H9 (cell line): Measurements from ENCODE around the gene MCRIP2. TPM values are rescaled to one million over a fixed set of nuclear protein-coding genes. Genes with fewer than 3 reads are reported as not detected.

Experiments used
- DNase-seq: peaks from one replicate; pipeline ENCODE4 v3.0.0-alpha.2; 2017
- H2AFZ ChIP-seq: one replicate; pipeline ENCODE4 v1.6.1; 2013; ENCODE audit warnings: mild to moderate bottlenecking, low read length, control low read depth, moderate library complexity
- H2AK5ac ChIP-seq: 2 replicates; pipeline ENCODE4 v1.6.1; 2013; ENCODE audit warnings: low read length, control low read depth, mixed read lengths; ENCODE audit not compliant: insufficient read length
- H2BK120ac ChIP-seq: one replicate; pipeline ENCODE4 v1.6.1; 2013; ENCODE audit warnings: low read depth, mild to moderate bottlenecking, low read length, control low read depth, inconsistent platforms; ENCODE audit not compliant: poor library complexity, severe bottlenecking
- H2BK12ac ChIP-seq: 2 replicates; pipeline ENCODE4 v1.6.1; 2013; ENCODE audit warnings: low read length, control low read depth, mixed read lengths, low read depth; ENCODE audit not compliant: insufficient read length
- H2BK15ac ChIP-seq: 2 replicates; pipeline ENCODE4 v1.6.1; 2013; ENCODE audit warnings: low read depth, low read length, control low read depth
- H2BK20ac ChIP-seq: one replicate; pipeline ENCODE4 v1.6.1; 2013; ENCODE audit warnings: low read depth, mild to moderate bottlenecking, low read length, control low read depth, inconsistent platforms; ENCODE audit not compliant: poor library complexity, severe bottlenecking
- H2BK5ac ChIP-seq: 2 replicates; pipeline ENCODE4 v1.6.1; 2013; ENCODE audit warnings: low read length, control low read depth, mixed read lengths; ENCODE audit not compliant: insufficient read length
- H3K14ac ChIP-seq: 2 replicates; pipeline ENCODE4 v1.6.1; 2013; ENCODE audit warnings: low read length, control low read depth; ENCODE audit not compliant: insufficient read depth
- H3K18ac ChIP-seq: 2 replicates; pipeline ENCODE4 v1.6.1; 2013; ENCODE audit warnings: low read depth, mild to moderate bottlenecking, mixed read lengths, low read length, control low read depth; ENCODE audit not compliant: insufficient read length
- H3K23ac ChIP-seq: 2 replicates; pipeline ENCODE4 v1.6.1; 2013; ENCODE audit warnings: low read length, control low read depth, mixed read lengths, low read depth; ENCODE audit not compliant: insufficient read length
- H3K23me2 ChIP-seq: 2 replicates; pipeline ENCODE4 v1.6.1; 2013; ENCODE audit warnings: low read depth, mild to moderate bottlenecking, mixed read lengths, low read length, control low read depth; ENCODE audit not compliant: insufficient read length, poor library complexity, severe bottlenecking
- H3K27ac ChIP-seq: 2 replicates; pipeline ENCODE4 v1.5.1; 2013; ENCODE audit warnings: low read length, control low read depth, mixed read lengths, low read depth; ENCODE audit not compliant: insufficient read length
- H3K27me3 ChIP-seq: 2 replicates; pipeline ENCODE4 v1.6.1; 2013; ENCODE audit warnings: low read length, control low read depth, inconsistent platforms; ENCODE audit not compliant: insufficient read depth
- H3K4ac ChIP-seq: 2 replicates; pipeline ENCODE4 v1.6.1; 2013; ENCODE audit warnings: low read depth, mild to moderate bottlenecking, control low read depth, inconsistent platforms, low read length, moderate library complexity
- H3K4me1 ChIP-seq: 2 replicates; pipeline ENCODE4 v1.6.1; 2013; ENCODE audit warnings: low read length, control low read depth, inconsistent platforms; ENCODE audit not compliant: insufficient read depth
- H3K4me2 ChIP-seq: 2 replicates; pipeline ENCODE4 v1.6.1; 2013; ENCODE audit warnings: low read length, control low read depth, mixed read lengths; ENCODE audit not compliant: insufficient read length, insufficient read depth
- H3K56ac ChIP-seq: 2 replicates; pipeline ENCODE4 v1.6.1; 2013; ENCODE audit warnings: low read depth, mild to moderate bottlenecking, mixed read lengths, low read length, control low read depth; ENCODE audit not compliant: insufficient read length
- H3K79me1 ChIP-seq: 2 replicates; pipeline ENCODE4 v1.6.1; 2013; ENCODE audit warnings: low read depth, mild to moderate bottlenecking, moderate library complexity, low read length, control low read depth, inconsistent platforms; ENCODE audit not compliant: insufficient read depth, poor library complexity, severe bottlenecking
- H3K79me2 ChIP-seq: 2 replicates; pipeline ENCODE4 v1.6.1; 2013; ENCODE audit warnings: low read length, control low read depth, inconsistent platforms; ENCODE audit not compliant: insufficient read depth
- H3K9ac ChIP-seq: 2 replicates; pipeline ENCODE4 v1.6.1; 2013; ENCODE audit warnings: low read length, control low read depth, mixed read lengths; ENCODE audit not compliant: insufficient read length; ENCODE audit errors: extremely low read depth
- H3K9me3 ChIP-seq: one replicate; pipeline ENCODE4 v1.6.1; 2013; ENCODE audit warnings: low read depth, low read length, inconsistent platforms; ENCODE audit not compliant: control insufficient read depth
- H3T11ph ChIP-seq: one replicate; pipeline ENCODE4 v1.6.1; 2013; ENCODE audit warnings: mild to moderate bottlenecking, low read length, control low read depth, inconsistent platforms
- H4K20me1 ChIP-seq: one replicate; pipeline ENCODE4 v1.6.1; 2013; ENCODE audit not compliant: control insufficient read depth, insufficient read length, insufficient read depth
- H4K5ac ChIP-seq: 2 replicates; pipeline ENCODE4 v1.6.1; 2013; ENCODE audit warnings: low read depth, mild to moderate bottlenecking, mixed read lengths, low read length, control low read depth; ENCODE audit not compliant: insufficient read length
- H4K8ac ChIP-seq: replicated peaks from 2 replicates; pipeline ENCODE4 v1.6.1; 2013; ENCODE audit warnings: low read length, control low read depth, mixed read lengths, low read depth; ENCODE audit not compliant: insufficient read length
- H4K91ac ChIP-seq: 2 replicates; pipeline ENCODE4 v1.6.1; 2013; ENCODE audit warnings: low read depth, mild to moderate bottlenecking, moderate library complexity, mixed read lengths, low read length, control low read depth; ENCODE audit not compliant: insufficient read length
- H3K27ac Mint-ChIP-seq, 3 experiments: 2 replicates in 2 of 3; 3 replicates in 1 of 3; pipeline ENCODE4 v1.8.0; 2020 to 2021; ENCODE audit warnings: mixed read lengths in 3 of 3, mild to moderate bottlenecking in 1 of 3, moderate library complexity in 1 of 3
- H3K27me3 Mint-ChIP-seq: 2 replicates; pipeline ENCODE4 v1.8.0; 2021; ENCODE audit warnings: low read depth, mild to moderate bottlenecking, moderate library complexity, mixed read lengths
- H3K36me3 Mint-ChIP-seq, 3 experiments: 2 replicates in 2 of 3; 3 replicates in 1 of 3; pipeline ENCODE4 v1.8.0; 2020 to 2021; ENCODE audit warnings: low read depth in 3 of 3, mixed read lengths in 3 of 3; ENCODE audit not compliant: insufficient read depth in 1 of 3
- H3K4me1 Mint-ChIP-seq, 2 experiments: 2 replicates each; pipeline ENCODE4 v1.8.0; 2020; ENCODE audit warnings: mixed read lengths in 2 of 2
- H3K4me3 Mint-ChIP-seq, 2 experiments: 2 replicates in 1 of 2; 3 replicates in 1 of 2; pipeline ENCODE4 v1.8.0; 2020 to 2021; ENCODE audit warnings: mild to moderate bottlenecking in 2 of 2, mixed read lengths in 2 of 2, moderate library complexity in 1 of 2
- H3K9me3 Mint-ChIP-seq, 2 experiments: 2 replicates in 1 of 2; 3 replicates in 1 of 2; pipeline ENCODE4 v1.8.0; 2020; ENCODE audit warnings: mild to moderate bottlenecking in 2 of 2, mixed read lengths in 2 of 2, moderate library complexity in 1 of 2
- WGBS: extraction: QIAGEN DNeasy Blood & Tissue Kit; methylation state at CpG from one replicate; pipeline ENCODE4 v1.1.7; 2013; ENCODE audit warnings: missing lambda C conversion rate, low lambda C conversion rate, mixed read lengths; ENCODE audit not compliant: insufficient read length; ENCODE audit errors: extremely low coverage; 5-methylcytosine and 5-hydroxymethylcytosine counted together
- total RNA-seq: library from RNA; stranded (reverse); gene quantifications from 2 replicates; pipeline ENCODE4 v1.2.1, GENCODE V29; 2021
- TF ChIP-seq, protein P1 (sequence below): fragments of 200-600 bp; sonication (generic); conservative IDR thresholded peaks from 3 replicates; pipeline ENCODE4 v1.8.0; 2021; ENCODE audit warnings: antibody characterized with exemption, mild to moderate bottlenecking

The MCRIP2 gene
- total RNA-seq, 1 experiment from 2014 or later = 52.5 TPM

DNA sequence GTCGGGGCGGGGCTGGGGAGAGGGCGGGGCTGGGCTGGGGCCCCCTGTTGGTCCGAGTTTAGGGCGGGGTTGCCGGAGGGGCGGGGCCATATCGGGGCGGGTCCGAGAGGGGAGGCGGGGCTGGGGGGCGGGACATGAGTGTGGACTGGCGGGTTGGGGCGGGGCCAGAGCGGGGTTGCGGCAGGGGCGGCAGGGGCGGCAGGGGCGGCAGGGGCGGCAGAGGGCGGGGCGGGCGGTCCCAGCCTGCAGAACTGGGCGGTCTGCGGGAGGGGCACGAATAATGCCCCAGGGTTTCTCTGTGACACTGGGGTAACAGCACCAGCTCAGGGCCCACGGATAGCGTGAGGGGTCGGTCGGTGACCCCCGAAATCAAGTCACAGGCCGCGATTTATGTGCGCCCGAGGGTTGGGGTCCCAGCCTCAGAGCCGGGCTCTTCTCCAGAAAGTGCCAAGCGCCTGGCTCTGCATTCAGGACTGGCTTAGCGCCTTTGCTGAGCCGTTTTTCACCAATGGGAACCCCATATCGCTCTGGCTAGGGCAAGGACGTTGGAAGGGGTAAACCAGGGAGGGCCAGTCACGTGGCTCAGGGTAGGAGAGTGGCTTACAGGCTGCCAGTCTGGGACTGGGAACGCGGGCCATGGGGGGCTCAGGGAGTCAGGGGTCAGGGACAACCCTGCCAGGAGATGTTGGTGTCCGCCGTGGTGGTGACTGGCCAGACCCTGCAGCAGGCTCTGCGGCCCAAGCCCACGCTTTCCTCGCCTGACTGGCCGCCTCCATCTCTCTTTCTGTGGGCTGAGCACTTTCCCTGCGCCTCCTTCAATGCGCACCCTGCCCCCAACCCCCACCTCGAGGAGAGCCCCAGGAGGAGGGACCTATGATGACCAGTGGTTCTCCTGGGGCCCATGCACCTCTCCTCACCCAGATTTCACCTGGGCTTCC is 4.3 kb upstream of the MCRIP2 start:
- no peak overlapping the region for H2AFZ ChIP-seq

More for the DNA sequence above, 4.3 kb upstream of the MCRIP2 start:
- Histone ChIP-seq H3K27me3 (no peaks in the 10 kb centered on the region), H4K20me1 (no peaks in the 10 kb centered on the region), H2AK5ac (no peak overlapping the region), H3K23me2 (peaks cover 7% of the 10 kb centered on the region), H3K9me3 (no peaks in the 10 kb centered on the region), H3K27ac (no peak overlapping the region), H3K79me2 (peaks cover 2% of the 10 kb centered on the region; the same call in 1 of the 2 replicates), H4K8ac (no peak overlapping the region), H2BK5ac (no peak overlapping the region), H3K14ac (no peak overlapping the region), H3K4me1 (no peaks in the 10 kb centered on the region; the same call in 1 of the 2 replicates), H3K9ac (no peak overlapping the region), H4K5ac (no peak overlapping the region), H2BK20ac (no peak overlapping the region), H3K4ac (no peak overlapping the region), H3K23ac (no peak overlapping the region), H2BK15ac (no peak overlapping the region), H3T11ph (no peak overlapping the region), H3K79me1 (no peaks in the 10 kb centered on the region), H4K91ac (no peak overlapping the region), H2BK12ac (no peak overlapping the region), H3K18ac (no peak overlapping the region), H3K4me2 (peak overlapping the region; percentile 50), H3K56ac (no peak overlapping the region), H2BK120ac (no peak overlapping the region)
- H3K4me1 Mint-ChIP-seq = peaks cover 11 to 22% of the 10 kb centered on the region in 2 experiments
- peaks cover 3% of the 10 kb centered on the region in 2 experiments; a peak in 2 of 5 replicates for H3K9me3 Mint-ChIP-seq
- TF ChIP-seq, protein P1, sequence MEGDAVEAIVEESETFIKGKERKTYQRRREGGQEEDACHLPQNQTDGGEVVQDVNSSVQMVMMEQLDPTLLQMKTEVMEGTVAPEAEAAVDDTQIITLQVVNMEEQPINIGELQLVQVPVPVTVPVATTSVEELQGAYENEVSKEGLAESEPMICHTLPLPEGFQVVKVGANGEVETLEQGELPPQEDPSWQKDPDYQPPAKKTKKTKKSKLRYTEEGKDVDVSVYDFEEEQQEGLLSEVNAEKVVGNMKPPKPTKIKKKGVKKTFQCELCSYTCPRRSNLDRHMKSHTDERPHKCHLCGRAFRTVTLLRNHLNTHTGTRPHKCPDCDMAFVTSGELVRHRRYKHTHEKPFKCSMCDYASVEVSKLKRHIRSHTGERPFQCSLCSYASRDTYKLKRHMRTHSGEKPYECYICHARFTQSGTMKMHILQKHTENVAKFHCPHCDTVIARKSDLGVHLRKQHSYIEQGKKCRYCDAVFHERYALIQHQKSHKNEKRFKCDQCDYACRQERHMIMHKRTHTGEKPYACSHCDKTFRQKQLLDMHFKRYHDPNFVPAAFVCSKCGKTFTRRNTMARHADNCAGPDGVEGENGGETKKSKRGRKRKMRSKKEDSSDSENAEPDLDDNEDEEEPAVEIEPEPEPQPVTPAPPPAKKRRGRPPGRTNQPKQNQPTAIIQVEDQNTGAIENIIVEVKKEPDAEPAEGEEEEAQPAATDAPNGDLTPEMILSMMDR = no peak
- no peak overlapping the region; a peak in 1 of 7 replicates for H3K27ac Mint-ChIP-seq
- peak overlapping the region; percentile 82 to 96 for H3K4me3 Mint-ChIP-seq
- H3K36me3 Mint-ChIP-seq = peaks cover 0 to 6% (median 1%) of the 10 kb centered on the region in 3 experiments; a peak in 4 of 7 replicates
- peaks cover 2% of the 10 kb centered on the region; the same call in 1 of the 2 replicates for H3K27me3 Mint-ChIP-seq
- no CpG with 5 or more reads among the region's 53 CpGs for WGBS
- DNase-seq = peak; percentile 90
